HCT116 (cell line): ENCODE measurements around the gene FBN3. TPM values are rescaled to one million over a fixed set of nuclear protein-coding genes. Genes with fewer than 3 reads are reported as not detected.

Experiments used
- ATAC-seq: fragments of 200-7000 bp; cut with Tn5 transposase; 2 replicates; pipeline ENCODE4 v1.9.1; 2020; ENCODE audit warnings: mild to moderate bottlenecking, moderate library complexity
- BruUV-seq: library from RNA; stranded (reverse); fragments of 400-500 nt; replicated peaks from 2 replicates; lab custom pipeline; 2021; lab: Mats Ljungman, UMichigan
- CTCF ChIA-PET: fragments of 300-600 bp; sonication (Branson Sonifier 250); formaldehyde crosslinking; loops from one replicate; lab custom pipeline; 2021; ENCODE audit warnings: antibody characterized with exemption; lab: Charles Lee
- POLR2A ChIA-PET: fragments of 300-600, 350-600 bp; sonication (Branson Sonifier 250); formaldehyde crosslinking; loops from one replicate; lab custom pipeline; 2021; ENCODE audit warnings: antibody characterized with exemption; lab: Charles Lee
- RAD21 ChIA-PET, 2 experiments: fragments of 300-600 bp; sonication (Branson Sonifier 250); formaldehyde crosslinking; loops; one replicate each; lab custom pipeline; 2023; ENCODE audit warnings: low total read pairs in 2 of 2; ENCODE audit not compliant: uncharacterized antibody in 2 of 2, unreplicated experiment in 2 of 2, low non-redundant PET in 1 of 2; lab: Charles Lee
- DNase-seq: peaks from one replicate; pipeline ENCODE4 v3.0.0-alpha.2; 2010; ENCODE audit warnings: low read depth, low spot score
- H2AFZ ChIP-seq: fragments of 200-600 bp; shearing (Covaris generic), sonication (generic); 2 replicates; pipeline ENCODE4 v1.6.1; 2017; ENCODE audit warnings: low read depth, mixed run types, mixed read lengths, antibody characterized with exemption, low read length; ENCODE audit not compliant: poor library complexity, severe bottlenecking
- H3K27ac ChIP-seq: 2 replicates; pipeline ENCODE4 v1.5.1; 2012; ENCODE audit warnings: low read depth, low read length
- H3K27me3 ChIP-seq: fragments of 200-600 bp; sonication (generic); 2 replicates; pipeline ENCODE4 v1.6.1; 2016; ENCODE audit warnings: mixed run types, low read length, mixed read lengths; ENCODE audit not compliant: insufficient read depth
- H3K36me3 ChIP-seq, 2 experiments: fragments of 200-500 bp in 1 of 2; fragments of 200-600 bp in 1 of 2; sonication (Bioruptor generic) in 1 of 2; sonication (generic) in 1 of 2; 2 replicates each; pipeline versions ENCODE4 v1.5.1 to v1.6.1; 2014 to 2016; ENCODE audit warnings: low read length in 2 of 2, inconsistent platforms in 1 of 2, mixed read lengths in 1 of 2, mixed run types in 1 of 2; ENCODE audit not compliant: insufficient read depth in 2 of 2, control insufficient read depth in 1 of 2
- H3K4me1 ChIP-seq, 2 experiments: fragments of 200-600 bp in 1 of 2; sonication (generic) in 1 of 2; 2 replicates each; pipeline versions ENCODE4 v1.5.1 to v1.6.1; 2012 to 2017; ENCODE audit warnings: low read length in 2 of 2, inconsistent platforms in 1 of 2, mild to moderate bottlenecking in 1 of 2, mixed read lengths in 1 of 2, mixed run types in 1 of 2, moderate library complexity in 1 of 2; ENCODE audit not compliant: insufficient read depth in 2 of 2, control insufficient read depth in 1 of 2
- H3K4me2 ChIP-seq: fragments of 200-600 bp; sonication (generic); 2 replicates; pipeline ENCODE4 v1.6.1; 2017; ENCODE audit warnings: mixed run types, low read length, mixed read lengths
- H3K4me3 ChIP-seq, 2 experiments: fragments of 200-600 bp in 1 of 2; sonication (generic) in 1 of 2; replicated peaks in 1 of 2; 2 replicates each; pipeline ENCODE4 v1.5.1; 2011 to 2016; ENCODE audit warnings: low read length in 2 of 2, control low read depth in 1 of 2, low read depth in 1 of 2, mild to moderate bottlenecking in 1 of 2, mixed read lengths in 1 of 2, mixed run types in 1 of 2
- H3K79me2 ChIP-seq: fragments of 200-600 bp; sonication (generic); 2 replicates; pipeline ENCODE4 v1.6.1; 2017; ENCODE audit warnings: mild to moderate bottlenecking, mixed run types, low read length, moderate library complexity, mixed read lengths; ENCODE audit not compliant: insufficient read depth
- H3K9ac ChIP-seq: fragments of 200-600 bp; sonication (generic); 2 replicates; pipeline ENCODE4 v1.6.1; 2016; ENCODE audit warnings: low read length, mixed read lengths
- H3K9me2 ChIP-seq: fragments of 200-600 bp; sonication (generic), shearing (Covaris generic); 2 replicates; pipeline ENCODE4 v1.6.1; 2017; ENCODE audit warnings: mixed run types, mild to moderate bottlenecking, moderate library complexity; ENCODE audit not compliant: insufficient read depth
- H3K9me3 ChIP-seq, 2 experiments: fragments of 200-500 bp in 1 of 2; fragments of 200-600 bp in 1 of 2; sonication (Bioruptor generic) in 1 of 2; sonication (generic) in 1 of 2; 2 replicates each; pipeline ENCODE4 v1.6.1; 2014 to 2017; ENCODE audit warnings: low read length in 2 of 2, mixed read lengths in 2 of 2, inconsistent platforms in 1 of 2, low read depth in 1 of 2, mild to moderate bottlenecking in 1 of 2, mixed run types in 1 of 2, moderate library complexity in 1 of 2; ENCODE audit not compliant: control insufficient read depth in 1 of 2, insufficient read depth in 1 of 2
- H4K20me1 ChIP-seq: fragments of 200-600 bp; sonication (generic), shearing (Covaris generic); 2 replicates; pipeline ENCODE4 v1.6.1; 2017; ENCODE audit warnings: mixed run types, mild to moderate bottlenecking, moderate library complexity; ENCODE audit not compliant: insufficient read depth
- CTCF ChIP-seq, 3 experiments: fragments of 200-600 bp in 1 of 3; sonication (generic) in 1 of 3; IDR thresholded peaks in 2 of 3; conservative IDR thresholded peaks in 1 of 3; 2 replicates each; pipeline ENCODE4 v1.5.1; 2012 to 2017; ENCODE audit warnings: low read depth in 2 of 3, low read length in 2 of 3, antibody characterized with exemption in 1 of 3, borderline replicate concordance in 1 of 3, control low read depth in 1 of 3, mild to moderate bottlenecking in 1 of 3, mixed read lengths in 1 of 3, mixed run types in 1 of 3, moderate library complexity in 1 of 3; ENCODE audit not compliant: insufficient read depth in 1 of 3
- EZH2phosphoT487 ChIP-seq: fragments of 200-600 bp; IDR thresholded peaks from 2 replicates; pipeline ENCODE4 v1.6.1; 2018; ENCODE audit warnings: antibody characterized with exemption, borderline replicate concordance
- FOSL1 ChIP-seq: IDR thresholded peaks from 2 replicates; pipeline ENCODE4 v1.6.1; 2012; ENCODE audit warnings: low read depth
- JUND ChIP-seq: IDR thresholded peaks from 2 replicates; pipeline ENCODE4 v1.6.1; 2012
- MAX ChIP-seq: IDR thresholded peaks from 2 replicates; pipeline ENCODE4 v1.6.1; 2012
- POLR2AphosphoS5 ChIP-seq: IDR thresholded peaks from 2 replicates; pipeline ENCODE4 v1.6.1; 2011; ENCODE audit warnings: mild to moderate bottlenecking, low read depth, low read length, moderate library complexity
- SRF ChIP-seq: IDR thresholded peaks from 2 replicates; pipeline ENCODE4 v1.6.1; 2012; ENCODE audit warnings: low read depth
- TCF7L2 ChIP-seq: IDR thresholded peaks from 2 replicates; pipeline ENCODE4 v1.7.0; 2011; ENCODE audit warnings: borderline replicate concordance, inconsistent platforms; ENCODE audit not compliant: insufficient read depth, insufficient read length; ENCODE audit errors: extremely low read depth
- intact Hi-C: fragments of 100-400 bp; cut with micrococcal nuclease; formaldehyde crosslinking; loops from 2 replicates; pipeline ENCODE4 v1.10.0; 2022
- total RNA-seq: library from RNA; stranded (reverse); gene quantifications from one replicate; pipeline ENCODE4 v1.2.1, GENCODE V29; 2021; ENCODE audit not compliant: unreplicated experiment

The FBN3 gene
- total RNA-seq, 1 experiment from 2014 or later: 6.6 TPM

- H3K4me1 ChIP-seq: no peaks in the 10 kb centered on the region
- no peak overlapping the region for H3K4me2 ChIP-seq
- H3K9me3 ChIP-seq: peaks cover 4 to 11% of the 10 kb centered on the region in 2 experiments; a peak in 2 of 4 replicates
- H3K27me3 ChIP-seq: no peaks in the 10 kb centered on the region
- no peak for DNase-seq
- H3K79me2 ChIP-seq: no peaks in the 10 kb centered on the region
- ATAC-seq: no peak
- intact Hi-C loops: no loop called here
- no peak overlapping the region for H2AFZ ChIP-seq
- ChIA-PET RAD21 (no interaction called here), POLR2A (no interaction called here), CTCF (no interaction called here)
- no peak for TF ChIP-seq JUND
- no peak for TF ChIP-seq TCF7L2
- no peak for TF ChIP-seq MAX
- TF ChIP-seq POLR2AphosphoS5: no peak
- TF ChIP-seq SRF: no peak
- no peak for TF ChIP-seq EZH2phosphoT487
- no peak for TF ChIP-seq CTCF (IDR thresholded peaks at IDR 0.05 in 2 of 3, conservative IDR thresholded peaks at IDR 0.05 in 1 of 3; ENCODE audit: borderline replicate concordance in 1 of 3, insufficient read depth in 1 of 3, low read depth in 2 of 3, low read length in 2 of 3)
- no peak for TF ChIP-seq FOSL1
- no peaks in the 10 kb centered on the region for H3K9me2 ChIP-seq
- no peaks in the 10 kb centered on the region; a peak in 1 of 4 replicates for H3K36me3 ChIP-seq
- BruUV-seq: no TSS peak
- no peak overlapping the region for H3K27ac ChIP-seq
- H3K9ac ChIP-seq: no peak overlapping the region
- H4K20me1 ChIP-seq: no peaks in the 10 kb centered on the region
- no peak overlapping the region for H3K4me3 ChIP-seq
These were observed 48.1 kb downstream of the FBN3 start for GRCh38 chr19:8101311-8101710.
